GM12892 (cell line): ENCODE results near the gene SLC13A4.
"Not testable (repeated sequence)": the region's sequence is repeated elsewhere in the genome, so short reads cannot be mapped to it uniquely, and the experiment has no call there.

ENCODE experiments used
- POLR2A ChIP-seq: IDR thresholded peaks from 2 replicates; pipeline ENCODE4 v1.6.1; 2011; ENCODE audit warnings: low read depth, low read length, control low read depth
- POLR2AphosphoS5 ChIP-seq: IDR thresholded peaks from 2 replicates; pipeline ENCODE4 v1.6.1; 2011; ENCODE audit warnings: low read depth, low read length, control low read depth
- TAF1 ChIP-seq: IDR thresholded peaks from 2 replicates; pipeline ENCODE4 v1.6.1; 2011; ENCODE audit warnings: low read depth, mild to moderate bottlenecking, control low read depth, low read length, borderline replicate concordance

DNA sequence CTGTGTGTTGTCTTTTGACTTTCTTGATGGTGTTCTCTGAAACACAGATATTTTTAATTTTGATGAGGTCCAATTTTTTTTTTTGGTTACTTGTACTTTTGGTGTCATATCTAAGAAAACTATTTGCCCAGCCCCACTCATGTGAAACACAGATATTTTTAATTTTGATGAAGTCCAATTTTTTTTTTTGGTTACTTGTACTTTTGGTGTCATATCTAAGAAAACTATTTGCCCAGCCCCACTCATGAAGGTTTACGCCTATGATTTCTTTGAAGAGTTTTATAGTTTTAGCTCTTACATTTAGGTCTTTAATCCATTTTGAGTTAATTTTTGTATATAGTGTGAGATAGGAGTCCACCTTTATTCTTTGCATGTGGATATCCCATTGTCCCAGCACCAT, 60.4 kb downstream of the SLC13A4 start:
- not testable (repeated sequence) for TF ChIP-seq POLR2A, POLR2AphosphoS5, TAF1
